Pancreas (tissue), 10 donors: ENCODE measurements around the gene OGT. TPM values are rescaled to one million over a fixed set of nuclear protein-coding genes. Genes with fewer than 3 reads are reported as not detected.

Experiments used
- ATAC-seq, 4 donors: fragments of 200-7000 bp; cut with Tn5 transposase; one replicate each; pipeline versions ENCODE4 v1.8.0 to v1.9.1; 2020; ENCODE audit warnings: mild to moderate bottlenecking in 4 of 4, moderate library complexity in 4 of 4
- DNase-seq, 6 donors: peaks; one replicate each; pipeline ENCODE4 v3.0.0-alpha.2; 2020
- FAIRE-seq: peaks from 2 replicates; lab custom pipeline; 2012; peaks lifted over from hg19 to GRCh38; lab: Jason Lieb, UNC
- H3K27ac ChIP-seq, 4 donors: fragments of 200-600 bp; sonication (generic); 1 replicate in 3 of 4; 2 replicates in 1 of 4; pipeline versions ENCODE4 v1.5.0 to v1.8.0; 2020
- H3K27me3 ChIP-seq, 4 donors: fragments of 200-600 bp; one replicate each; pipeline ENCODE4 v1.8.0; 2021
- H3K36me3 ChIP-seq, 3 donors: fragments of 200-600 bp; sonication (generic) in 1 of 3; one replicate each; pipeline versions ENCODE4 v1.5.0 to v1.8.0; 2020 to 2021
- H3K4me1 ChIP-seq, 3 donors: fragments of 200-600 bp; one replicate each; pipeline ENCODE4 v1.8.0; 2021
- H3K4me3 ChIP-seq, 4 donors: fragments of 200-600 bp; sonication (generic) in 2 of 4; one replicate each; pipeline versions ENCODE4 v1.5.0 to v1.8.0; 2020 to 2021
- H3K9me3 ChIP-seq, 4 donors: fragments of 200-600 bp; one replicate each; pipeline ENCODE4 v1.8.0; 2021
- CTCF ChIP-seq, 4 donors: fragments of 200-600 bp; sonication (generic) in 3 of 4; IDR thresholded peaks; one replicate each; pipeline versions ENCODE4 v1.5.0 to v1.8.0; 2021; ENCODE audit warnings: antibody characterized with exemption in 4 of 4
- WGBS, 2 donors: extraction: QIAGEN DNeasy Blood & Tissue Kit; methylation state at CpG; one replicate each; pipeline ENCODE4 v1.1.7; 2013; 5-methylcytosine and 5-hydroxymethylcytosine counted together
- intact Hi-C, 3 donors: fragments of 100-400 bp; cut with DNase I; formaldehyde crosslinking; loops; one replicate each; pipeline versions ENCODE4 v1.11.1 to v1.14.2; 2022
- polyA plus RNA-seq, 2 donors: library from polyadenylated mRNA; stranded (reverse); fragments of 200-250 nt; gene quantifications; one replicate each; pipeline ENCODE4 v1.2.3, GENCODE V29; 2013
- total RNA-seq, 6 donors: library from RNA; stranded (reverse); fragmentation: NEBNext Ultra II Directional in 4 of 6; extraction: Animal tissue kit (Norgen Biotek cat#: 25700) in 4 of 6; gene quantifications; one replicate each; pipeline versions ENCODE4 v1.2.1 to v1.2.4, GENCODE V29; 2021 to 2023
- donor health status: healthy with polysubstance abuse.
- donor health status: DM: no; HTN: no; CAD: no; lungs with moderate emphysema.
- donor health status: DM: no; HTN: no; CAD: no.
- donor health status: control.
- donor health status: control.
- donor health status: Bipolar disorder and iron deficiency.
- donor health status: DM: yes; HTN: yes; CAD: no.
- donor health status: DM: no; HTN: no; CAD: no.
- donor health status: DM: no; HTN: no; CAD: no.
- donor health status: DM: yes; HTN: yes; CAD: no.

OGT gene
- total and polyA plus RNA-seq, 8 donors = 47.8 to 118 (median 74.5) TPM

DNA sequence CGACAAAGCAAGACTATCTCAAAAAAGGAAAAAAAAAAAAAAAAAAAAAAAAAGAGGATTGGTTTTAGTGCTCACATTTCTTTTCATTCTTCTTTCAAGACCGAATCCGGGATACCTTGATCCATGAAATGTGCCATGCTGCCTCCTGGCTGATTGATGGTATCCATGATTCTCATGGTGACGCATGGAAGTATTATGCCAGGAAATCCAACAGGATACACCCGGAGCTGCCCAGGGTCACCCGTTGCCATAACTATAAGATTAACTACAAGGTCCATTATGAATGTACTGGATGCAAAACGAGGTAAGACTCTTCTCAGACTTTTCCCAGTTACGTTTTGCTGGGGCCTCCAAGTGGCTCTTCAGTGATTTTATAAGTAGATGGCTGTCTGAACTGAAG lies 79.4 kb downstream of the OGT start:
- FAIRE-seq (no peak), ATAC-seq (no peak), DNase-seq (no peak)
- Histone ChIP-seq H3K9me3 (no peaks in the 10 kb centered on the region), H3K4me1 (no peaks in the 10 kb centered on the region), H3K27ac (no peak overlapping the region), H3K4me3 (no peak overlapping the region), H3K27me3 (peaks cover 0 to 3% (median 0%) of the 10 kb centered on the region in 4 donors), H3K36me3 (peaks cover 0 to 18% (median 0%) of the 10 kb centered on the region in 3 donors)
- intact Hi-C loops = no loop called here
- WGBS, 2 donors = 71 to 88% methylated on average over 8 of the region's 8 CpGs
- TF ChIP-seq CTCF (IDR thresholded peaks at IDR 0.05) = no peak

DNA sequence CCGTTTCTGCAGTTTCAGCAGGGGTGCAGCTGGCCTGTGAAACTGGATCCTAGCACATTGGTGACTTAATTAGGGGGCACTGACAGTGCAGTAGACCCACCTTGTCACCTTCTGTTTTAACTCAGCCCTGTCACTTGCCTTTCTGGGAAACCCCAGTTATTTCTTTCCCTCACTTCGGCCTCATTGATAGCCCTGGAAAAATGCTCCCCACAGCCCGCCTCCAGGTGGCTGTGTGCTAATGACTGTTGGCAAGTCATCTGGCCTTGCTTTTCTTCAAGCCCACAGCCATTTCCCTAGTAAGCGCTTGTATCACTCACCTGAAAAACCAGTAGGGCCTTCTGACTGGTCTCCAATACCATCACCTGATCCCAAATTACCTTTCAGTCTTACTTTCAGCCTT lies 82.2 kb downstream of the OGT start:
- Histone ChIP-seq H3K27ac (no peak overlapping the region), H3K4me3 (no peak overlapping the region), H3K4me1 (no peaks in the 10 kb centered on the region), H3K36me3 (peaks cover 0 to 11% (median 0%) of the 10 kb centered on the region in 3 donors), H3K9me3 (no peaks in the 10 kb centered on the region), H3K27me3 (no peaks in the 10 kb centered on the region)
- no peak for ATAC-seq
- intact Hi-C loops = no loop called here
- TF ChIP-seq CTCF (IDR thresholded peaks at IDR 0.05) = no peak
- WGBS, 2 donors = 84 to 95% methylated on average over 4 of the region's 4 CpGs
- no peak for DNase-seq
- no peak for FAIRE-seq

- ATAC-seq (no peak), DNase-seq (no peak), FAIRE-seq (no peak)
- WGBS, 2 donors = 86 to 93% methylated on average over 10 of the region's 10 CpGs
- Histone ChIP-seq H3K36me3 (peaks cover 0 to 10% (median 0%) of the 10 kb centered on the region in 3 donors), H3K4me1 (no peaks in the 10 kb centered on the region), H3K9me3 (no peaks in the 10 kb centered on the region), H3K4me3 (no peak overlapping the region), H3K27me3 (no peaks in the 10 kb centered on the region), H3K27ac (no peak overlapping the region)
- TF ChIP-seq CTCF (IDR thresholded peaks at IDR 0.05) = no peak
- intact Hi-C loops = no loop called here
These were observed 83.0 kb downstream of the OGT start for GRCh38 chrX:71615954-71616353.

DNA sequence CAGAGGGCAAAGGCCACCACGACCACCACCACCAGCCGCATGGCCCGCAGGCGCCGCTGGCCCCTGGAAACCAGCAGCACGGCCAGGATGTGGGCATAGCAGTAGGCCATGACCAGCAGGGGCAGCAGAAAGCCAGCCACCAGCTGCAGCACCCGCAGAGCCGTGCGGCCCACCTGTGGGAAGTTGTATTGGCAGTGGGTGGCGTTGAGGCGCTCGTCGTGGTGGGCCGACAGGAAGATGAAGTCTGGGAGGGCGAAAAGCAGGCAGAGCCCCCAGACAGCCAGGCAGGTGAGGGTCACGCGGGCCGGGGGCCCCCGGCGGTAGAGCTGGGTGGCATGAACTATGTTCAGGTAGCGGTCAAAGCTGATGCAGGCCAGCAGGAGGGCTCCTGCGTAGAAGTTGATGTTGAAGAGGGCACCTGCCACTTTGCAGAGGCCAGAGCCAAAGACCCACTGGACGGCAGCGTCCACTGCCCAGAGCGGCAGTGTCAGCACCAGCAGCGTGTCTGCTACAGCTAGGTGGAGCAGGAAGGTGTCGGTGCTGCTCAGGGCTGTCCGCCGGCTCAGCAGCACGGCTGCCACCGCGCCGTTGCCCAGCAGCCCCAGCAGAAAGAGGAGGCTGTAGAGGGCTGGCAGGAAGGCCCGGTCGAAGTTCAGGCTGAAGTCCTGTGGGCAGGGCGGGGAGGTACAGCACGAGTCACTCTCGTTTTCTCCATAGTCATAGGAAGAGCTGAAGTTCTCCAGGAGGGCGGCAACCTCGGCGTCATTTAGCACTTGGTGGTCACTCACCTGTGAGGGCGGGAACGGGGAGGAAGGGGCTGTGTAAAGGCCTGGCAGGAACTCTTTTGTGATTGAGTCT lies 84.0 kb downstream of the OGT start:
- H3K4me1 ChIP-seq = no peaks in the 10 kb centered on the region
- intact Hi-C loops = no loop called here
- H3K27ac ChIP-seq = no peak overlapping the region
- 88 to 90% methylated on average over 43 of the region's 43 CpGs for WGBS, 2 donors
- DNase-seq (no peak), FAIRE-seq (no peak), ATAC-seq (peak in 2 of 4 donors; percentile 39 to 43)
- H3K4me3 ChIP-seq = no peak overlapping the region
- H3K27me3 ChIP-seq = no peaks in the 10 kb centered on the region
- peaks cover 0 to 5% (median 0%) of the 10 kb centered on the region in 3 donors for H3K36me3 ChIP-seq
- TF ChIP-seq CTCF (IDR thresholded peaks at IDR 0.05) = no peak
- no peaks in the 10 kb centered on the region for H3K9me3 ChIP-seq

DNA sequence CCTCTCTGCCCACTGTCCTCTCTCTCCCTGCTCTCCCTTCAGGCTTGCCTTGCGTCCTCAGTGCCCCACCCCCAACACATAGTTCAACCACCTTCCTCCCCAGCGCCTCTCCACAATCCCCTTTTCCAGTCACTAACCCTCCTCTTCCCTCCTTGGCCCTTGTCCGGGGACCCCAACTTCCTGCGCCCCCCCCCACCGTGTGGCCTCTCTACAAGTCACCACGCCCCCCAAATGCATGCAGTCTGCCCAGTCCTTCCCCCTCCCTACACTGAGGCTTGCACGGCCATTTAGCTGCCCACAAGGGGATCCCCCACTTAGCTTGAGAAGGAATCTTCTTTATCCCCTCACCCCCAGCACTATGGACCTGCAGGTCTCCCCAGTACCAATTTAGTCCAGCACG lies 84.8 kb downstream of the OGT start:
- TF ChIP-seq CTCF (IDR thresholded peaks at IDR 0.05) = no peak
- WGBS, 2 donors = 71 to 89% methylated on average over 7 to 8 of the region's 8 CpGs
- Histone ChIP-seq H3K27me3 (no peaks in the 10 kb centered on the region), H3K4me1 (no peaks in the 10 kb centered on the region), H3K4me3 (no peak overlapping the region), H3K9me3 (no peaks in the 10 kb centered on the region), H3K36me3 (peaks cover 0 to 2% (median 0%) of the 10 kb centered on the region in 3 donors), H3K27ac (no peak overlapping the region)
- FAIRE-seq = no peak
- intact Hi-C loops = no loop called here
- no peak for DNase-seq
- no peak for ATAC-seq
